PC-9 (cell line): ENCODE measurements around the gene LCE2A.
"Not testable (repeated sequence)": the region's sequence is repeated elsewhere in the genome, so short reads cannot be mapped to it uniquely, and the experiment has no call there.

Experiments
- EZH2 ChIP-seq: fragments of 200-600 bp; sonication (generic); IDR thresholded peaks from 2 replicates; pipeline ENCODE4 v1.8.0; 2017; ENCODE audit warnings: antibody characterized with exemption, low read depth
- TF ChIP-seq, protein P1 (sequence below): fragments of 200-600 bp; sonication (generic); conservative IDR thresholded peaks from 2 replicates; pipeline ENCODE4 v1.6.1; 2017; ENCODE audit warnings: mixed run types, antibody characterized with exemption, mild to moderate bottlenecking, moderate library complexity

GRCh38 chr1:152674983-152675382 lies 23.2 kb upstream of the LCE2A start, which contains the start of gene LCE2C:
- TF ChIP-seq, protein P1, sequence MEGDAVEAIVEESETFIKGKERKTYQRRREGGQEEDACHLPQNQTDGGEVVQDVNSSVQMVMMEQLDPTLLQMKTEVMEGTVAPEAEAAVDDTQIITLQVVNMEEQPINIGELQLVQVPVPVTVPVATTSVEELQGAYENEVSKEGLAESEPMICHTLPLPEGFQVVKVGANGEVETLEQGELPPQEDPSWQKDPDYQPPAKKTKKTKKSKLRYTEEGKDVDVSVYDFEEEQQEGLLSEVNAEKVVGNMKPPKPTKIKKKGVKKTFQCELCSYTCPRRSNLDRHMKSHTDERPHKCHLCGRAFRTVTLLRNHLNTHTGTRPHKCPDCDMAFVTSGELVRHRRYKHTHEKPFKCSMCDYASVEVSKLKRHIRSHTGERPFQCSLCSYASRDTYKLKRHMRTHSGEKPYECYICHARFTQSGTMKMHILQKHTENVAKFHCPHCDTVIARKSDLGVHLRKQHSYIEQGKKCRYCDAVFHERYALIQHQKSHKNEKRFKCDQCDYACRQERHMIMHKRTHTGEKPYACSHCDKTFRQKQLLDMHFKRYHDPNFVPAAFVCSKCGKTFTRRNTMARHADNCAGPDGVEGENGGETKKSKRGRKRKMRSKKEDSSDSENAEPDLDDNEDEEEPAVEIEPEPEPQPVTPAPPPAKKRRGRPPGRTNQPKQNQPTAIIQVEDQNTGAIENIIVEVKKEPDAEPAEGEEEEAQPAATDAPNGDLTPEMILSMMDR = not testable (repeated sequence)
- TF ChIP-seq EZH2 = not testable (repeated sequence)
